ENCODE data around the gene PRICKLE1.
A peak's percentile ranks its signal among the peaks of the same experiment; 100 is the strongest.

Gene PRICKLE1

DNA sequence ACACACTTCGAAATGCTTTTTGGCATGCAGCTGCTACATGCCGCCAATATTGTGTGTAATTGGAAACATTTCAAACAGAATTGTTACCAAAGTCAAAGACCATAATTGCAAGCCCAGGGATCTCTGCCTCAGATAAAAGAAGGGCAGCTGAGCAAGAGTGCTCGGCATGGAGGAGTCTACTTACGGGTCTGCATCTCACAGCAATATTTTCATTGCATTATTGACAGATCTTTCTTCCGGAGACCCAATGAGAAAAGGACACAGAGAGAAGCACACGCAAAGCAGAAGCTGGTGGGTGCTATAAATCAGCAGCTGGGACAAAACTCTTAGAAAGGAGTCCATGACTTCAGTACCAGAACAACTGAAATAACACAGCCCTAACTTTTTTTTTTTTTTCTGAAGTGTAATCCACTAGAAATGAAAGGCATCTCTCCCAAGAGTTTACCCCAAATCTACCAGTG, 4.9 kb downstream of the PRICKLE1 start:
- H3K4me3 ChIP-seq (ENCODE audit: low read length) = no peak overlapping the region
- TF ChIP-seq CTCF (conservative IDR thresholded peaks at IDR 0.05; ENCODE audit: low read length) = no peak
- DNase-seq (ENCODE audit: low read depth) = no peak

DNA sequence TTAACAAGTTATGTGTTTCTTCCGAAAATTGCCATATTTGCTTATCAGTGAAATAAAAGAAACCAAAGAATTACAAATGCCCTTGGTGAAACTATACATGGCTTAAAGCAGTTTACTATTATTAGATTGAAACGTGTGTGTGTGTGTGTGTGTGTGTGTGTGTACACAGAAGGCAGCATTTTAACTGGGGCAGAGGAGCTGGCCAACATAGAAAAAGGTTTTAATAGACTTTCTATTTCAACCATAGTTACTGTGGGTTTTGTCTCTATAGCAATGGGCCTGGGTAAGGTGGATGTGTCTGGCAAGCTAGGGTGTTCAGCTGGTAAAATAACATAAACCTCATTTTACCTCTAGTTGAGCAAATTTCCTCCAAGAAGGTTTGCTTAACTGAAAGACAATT, 6.5 kb downstream of the PRICKLE1 start:
- no peak for TF ChIP-seq CTCF (conservative IDR thresholded peaks at IDR 0.05; ENCODE audit: low read length)
- DNase-seq (ENCODE audit: low read depth) = no peak
- H3K4me3 ChIP-seq (ENCODE audit: low read length) = no peak overlapping the region

- DNase-seq (ENCODE audit: low read depth) = no peak
- H3K4me3 ChIP-seq (ENCODE audit: low read length) = no peak overlapping the region
- TF ChIP-seq CTCF (conservative IDR thresholded peaks at IDR 0.05; ENCODE audit: low read length) = no peak
Measured at GRCh38 chr12:42582498-42582897, 7.0 kb downstream of the PRICKLE1 start.

- TF ChIP-seq CTCF (conservative IDR thresholded peaks at IDR 0.05; ENCODE audit: low read length) = no peak
- H3K4me3 ChIP-seq (ENCODE audit: low read length) = no peak overlapping the region
- DNase-seq (ENCODE audit: low read depth) = no peak
Measured at GRCh38 chr12:42582050-42582449, 7.5 kb downstream of the PRICKLE1 start.

DNA sequence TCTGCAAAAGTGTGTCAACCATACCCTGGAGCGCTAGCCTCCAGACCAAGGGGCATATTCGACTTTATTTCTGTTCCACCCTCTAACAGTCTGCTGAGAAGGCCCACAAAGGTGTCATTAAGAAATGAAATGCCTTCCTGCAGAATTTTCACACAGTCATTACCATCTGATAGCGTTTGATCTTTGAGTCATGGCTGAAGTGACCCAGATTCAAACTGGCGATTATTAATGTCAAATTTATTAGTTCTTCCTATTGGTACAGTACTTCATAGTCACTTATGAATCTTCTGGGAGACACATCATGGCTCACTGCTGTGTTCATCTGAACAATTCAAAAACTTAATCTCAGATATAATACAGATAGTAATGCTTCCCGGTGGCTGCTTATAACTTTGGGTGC, 13.2 kb downstream of the PRICKLE1 start:
- no peak for DNase-seq (ENCODE audit: low read depth)
- H3K4me3 ChIP-seq (ENCODE audit: low read length) = no peak overlapping the region
- TF ChIP-seq CTCF (conservative IDR thresholded peaks at IDR 0.05; ENCODE audit: low read length) = no peak

- no peak for DNase-seq (ENCODE audit: low read depth)
- TF ChIP-seq CTCF (conservative IDR thresholded peaks at IDR 0.05; ENCODE audit: low read length) = no peak
- no peak overlapping the region for H3K4me3 ChIP-seq (ENCODE audit: low read length)
Measured at GRCh38 chr12:42575717-42576116, 13.8 kb downstream of the PRICKLE1 start.

GRCh38 chr12:42574851-42575266, 14.7 kb downstream of the PRICKLE1 start:
- H3K4me3 ChIP-seq (ENCODE audit: low read length) = no peak overlapping the region
- TF ChIP-seq CTCF (conservative IDR thresholded peaks at IDR 0.05; ENCODE audit: low read length) = no peak
- peak; percentile 40 for DNase-seq (ENCODE audit: low read depth)
